Measurements from ENCODE around the gene NIPAL4.

NIPAL4 gene

DNA sequence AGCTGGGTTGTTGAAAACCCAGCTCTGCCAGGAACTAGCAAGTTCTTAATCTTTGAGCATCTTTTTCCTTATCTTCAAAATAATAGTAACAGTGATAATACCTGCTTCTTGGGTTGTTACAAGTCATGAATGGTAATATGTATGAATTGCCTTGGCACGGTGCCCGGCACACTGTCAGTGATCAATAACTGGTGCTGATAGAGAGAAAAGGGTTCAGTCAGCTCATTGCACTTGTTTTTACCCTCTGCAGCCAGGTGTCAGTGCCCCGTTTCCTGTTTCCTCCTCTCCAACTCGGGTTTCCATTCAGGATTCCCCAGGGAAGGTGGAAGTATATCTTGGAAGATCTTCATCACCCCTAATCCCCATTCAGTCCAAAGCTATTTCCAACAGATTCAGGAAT, 15.8 kb upstream of the NIPAL4 start:
- DNase-seq (ENCODE audit: low read depth) = no peak
- H3K4me3 ChIP-seq (replicated peaks; ENCODE audit: low read depth, low read length) = no peak overlapping the region
- TF ChIP-seq, protein P1, sequence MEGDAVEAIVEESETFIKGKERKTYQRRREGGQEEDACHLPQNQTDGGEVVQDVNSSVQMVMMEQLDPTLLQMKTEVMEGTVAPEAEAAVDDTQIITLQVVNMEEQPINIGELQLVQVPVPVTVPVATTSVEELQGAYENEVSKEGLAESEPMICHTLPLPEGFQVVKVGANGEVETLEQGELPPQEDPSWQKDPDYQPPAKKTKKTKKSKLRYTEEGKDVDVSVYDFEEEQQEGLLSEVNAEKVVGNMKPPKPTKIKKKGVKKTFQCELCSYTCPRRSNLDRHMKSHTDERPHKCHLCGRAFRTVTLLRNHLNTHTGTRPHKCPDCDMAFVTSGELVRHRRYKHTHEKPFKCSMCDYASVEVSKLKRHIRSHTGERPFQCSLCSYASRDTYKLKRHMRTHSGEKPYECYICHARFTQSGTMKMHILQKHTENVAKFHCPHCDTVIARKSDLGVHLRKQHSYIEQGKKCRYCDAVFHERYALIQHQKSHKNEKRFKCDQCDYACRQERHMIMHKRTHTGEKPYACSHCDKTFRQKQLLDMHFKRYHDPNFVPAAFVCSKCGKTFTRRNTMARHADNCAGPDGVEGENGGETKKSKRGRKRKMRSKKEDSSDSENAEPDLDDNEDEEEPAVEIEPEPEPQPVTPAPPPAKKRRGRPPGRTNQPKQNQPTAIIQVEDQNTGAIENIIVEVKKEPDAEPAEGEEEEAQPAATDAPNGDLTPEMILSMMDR (IDR thresholded peaks at IDR 0.05; ENCODE audit: low read length, missing control alignments) = no peak

DNA sequence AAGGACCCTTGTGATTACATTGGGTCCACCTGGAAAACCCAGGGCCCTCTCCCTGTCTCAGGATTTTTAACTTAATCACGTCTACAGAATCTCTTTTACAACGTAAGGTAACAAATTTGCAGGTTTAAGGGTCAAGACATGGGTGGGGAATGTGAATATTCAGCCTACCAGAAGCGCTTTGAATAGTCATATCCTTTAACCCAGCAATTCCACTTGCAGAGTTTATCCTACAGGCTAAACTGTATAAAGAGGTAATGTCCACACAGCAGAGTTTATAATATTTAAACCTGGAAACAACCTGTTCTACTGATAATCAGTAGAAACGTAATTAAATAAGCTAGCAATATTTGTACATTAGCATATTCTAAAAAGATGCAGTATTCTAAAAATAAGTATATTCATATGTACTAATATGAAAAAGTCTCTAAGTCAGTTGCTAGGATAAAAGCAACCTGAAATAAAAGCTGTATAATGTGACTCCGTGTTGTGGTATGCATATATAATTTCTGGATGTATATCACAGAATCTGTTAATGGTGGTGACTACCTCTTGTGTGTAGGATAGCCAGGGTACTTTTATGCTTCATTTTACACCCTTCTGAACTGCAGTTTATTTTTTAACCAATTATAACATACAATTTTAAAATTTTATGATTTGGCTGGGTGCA, 14.1 kb upstream of the NIPAL4 start:
- no peak for DNase-seq (ENCODE audit: low read depth)
- TF ChIP-seq, protein P1 (IDR thresholded peaks at IDR 0.05; ENCODE audit: low read length, missing control alignments) = no peak
- no peak overlapping the region for H3K4me3 ChIP-seq (replicated peaks; ENCODE audit: low read depth, low read length)

DNA sequence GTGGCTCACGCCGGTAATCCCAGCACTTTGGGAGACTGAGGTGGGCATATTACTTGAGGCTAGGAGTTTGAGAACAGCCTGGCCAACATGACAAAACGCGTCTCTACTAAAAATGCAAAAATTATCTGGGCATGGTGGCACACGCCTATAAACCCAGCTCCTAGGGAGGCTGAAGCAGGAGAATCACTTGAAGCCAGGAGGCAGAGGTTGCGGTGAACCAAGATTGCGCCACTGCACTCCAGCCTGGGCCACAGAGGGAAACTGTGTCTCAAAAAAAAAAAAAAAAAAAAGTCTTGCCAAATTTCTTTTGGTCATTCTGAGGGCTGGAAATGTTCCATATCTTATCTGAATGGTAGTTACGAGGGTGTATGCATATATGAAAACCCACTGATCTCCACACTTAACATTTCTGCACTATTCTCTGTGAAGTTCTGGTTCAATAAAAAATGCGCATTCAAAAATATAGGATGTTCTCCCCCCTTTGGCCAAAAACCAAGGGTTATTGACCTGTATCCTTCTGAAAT, 13.5 kb upstream of the NIPAL4 start:
- TF ChIP-seq, protein P1 (IDR thresholded peaks at IDR 0.05; ENCODE audit: low read length, missing control alignments) = no peak
- DNase-seq (ENCODE audit: low read depth) = no peak
- H3K4me3 ChIP-seq (replicated peaks; ENCODE audit: low read depth, low read length) = no peak overlapping the region

DNA sequence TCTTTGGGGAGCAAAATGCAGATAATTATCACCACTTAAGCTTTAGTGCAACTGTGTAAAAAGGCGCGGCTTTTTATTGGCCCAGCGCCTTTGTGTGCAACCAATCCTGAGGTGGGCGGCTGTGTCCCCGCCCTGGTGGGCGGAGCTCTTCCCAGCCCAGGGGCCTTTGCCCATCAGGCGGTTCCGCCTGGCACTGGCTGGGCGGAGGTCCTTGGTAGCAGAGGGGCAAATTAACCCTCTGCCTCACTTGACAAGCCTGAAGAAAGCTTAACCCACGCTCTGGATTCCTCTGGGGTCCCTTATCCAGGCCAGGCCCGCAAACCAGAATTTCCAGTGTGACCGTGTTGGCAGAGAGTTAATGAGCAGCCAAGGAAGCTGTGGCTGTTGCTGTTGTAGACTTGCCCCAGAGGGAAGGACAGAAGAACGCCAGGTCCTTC, 12.8 kb upstream of the NIPAL4 start:
- no peak for DNase-seq (ENCODE audit: low read depth)
- TF ChIP-seq, protein P1 (IDR thresholded peaks at IDR 0.05; ENCODE audit: low read length, missing control alignments) = no peak
- no peak overlapping the region for H3K4me3 ChIP-seq (replicated peaks; ENCODE audit: low read depth, low read length)

DNA sequence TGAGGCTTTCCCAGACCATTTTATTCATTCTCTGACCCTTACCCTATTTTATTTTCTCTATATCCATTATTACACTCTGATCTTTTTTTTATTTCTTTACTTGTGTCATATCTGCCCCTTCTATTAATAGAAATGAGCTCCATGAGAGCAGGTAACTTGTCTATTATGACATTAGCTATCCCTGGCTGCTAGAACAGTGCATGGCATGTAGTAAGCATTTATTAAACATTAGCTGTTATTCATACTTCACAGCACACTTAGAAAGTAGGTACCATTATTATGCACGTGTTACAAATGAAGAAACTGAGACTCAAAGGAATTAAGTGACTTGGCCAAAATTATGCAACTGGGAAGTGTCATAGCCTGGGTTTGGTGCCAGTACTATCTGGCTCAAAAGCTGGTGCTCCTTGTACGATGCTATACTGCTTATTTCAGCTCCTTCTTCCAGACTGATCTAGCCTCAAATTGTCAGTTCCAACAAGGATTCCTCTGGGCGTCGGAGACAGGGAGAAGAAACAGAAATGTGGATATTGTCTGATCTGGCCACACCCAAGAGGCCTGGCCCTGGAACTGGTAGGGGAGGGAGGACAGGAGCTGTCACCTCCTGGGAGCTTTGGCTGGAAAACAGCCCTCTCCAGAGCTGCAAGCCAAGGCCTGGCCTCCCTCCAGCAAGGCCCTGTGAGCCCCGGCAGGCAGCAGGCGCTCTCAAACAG, 10.8 kb upstream of the NIPAL4 start:
- DNase-seq (ENCODE audit: low read depth) = no peak
- TF ChIP-seq, protein P1 (IDR thresholded peaks at IDR 0.05; ENCODE audit: low read length, missing control alignments) = no peak
- no peak overlapping the region for H3K4me3 ChIP-seq (replicated peaks; ENCODE audit: low read depth, low read length)

DNA sequence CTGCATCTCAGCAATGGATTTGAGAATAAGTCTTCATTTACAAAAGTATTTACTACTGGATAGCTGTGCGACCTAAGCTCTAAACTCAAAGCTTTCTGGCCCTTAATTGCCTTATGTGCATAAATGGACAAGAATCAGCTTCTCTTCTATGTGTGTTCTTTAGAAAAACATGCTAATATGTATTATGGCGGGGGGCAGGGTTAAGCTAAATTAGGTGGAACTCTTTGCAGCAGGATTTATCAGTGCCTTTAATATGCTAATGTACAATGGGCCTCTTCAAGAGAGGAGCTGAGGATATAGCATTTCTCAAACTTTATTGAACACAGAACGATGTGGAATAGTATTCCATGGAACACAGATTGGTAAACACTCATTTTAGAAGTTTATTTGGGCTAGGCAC, 10.0 kb upstream of the NIPAL4 start:
- no peak overlapping the region for H3K4me3 ChIP-seq (replicated peaks; ENCODE audit: low read depth, low read length)
- TF ChIP-seq, protein P1 (IDR thresholded peaks at IDR 0.05; ENCODE audit: low read length, missing control alignments) = no peak
- no peak for DNase-seq (ENCODE audit: low read depth)
